HL-60 (cell line): Measurements from ENCODE around the gene SPATS2.
A peak's percentile ranks its signal among the peaks of the same experiment; 100 is the strongest.

Experiments used
- DNase-seq, 2 experiments: peaks; one replicate each; pipeline ENCODE4 v3.0.0-alpha.2; 2010 to 2020; ENCODE audit warnings: low read depth in 1 of 2, low spot score in 1 of 2
- H3K27ac ChIP-seq: fragments of 250-450 bp; sonication (Bioruptor Pico); replicated peaks from 2 replicates; pipeline ENCODE4 v1.5.1; 2020; ENCODE audit warnings: mild to moderate bottlenecking, moderate library complexity
- H3K27me3 ChIP-seq: fragments of 250-450 bp; sonication (Bioruptor Pico); 2 replicates; pipeline ENCODE4 v1.5.1; 2021; ENCODE audit warnings: mild to moderate bottlenecking, moderate library complexity; ENCODE audit not compliant: insufficient read depth, poor library complexity, severe bottlenecking
- H3K4me3 ChIP-seq: replicated peaks from 2 replicates; pipeline ENCODE4 v1.5.1; 2011; ENCODE audit warnings: mild to moderate bottlenecking, control low read depth, low read length; ENCODE audit not compliant: insufficient read depth
- CTCF ChIP-seq: IDR thresholded peaks from one replicate; pipeline ENCODE4 v1.5.1; 2011; ENCODE audit warnings: low read length, control low read depth, inconsistent platforms; ENCODE audit not compliant: insufficient read depth
- GABPA ChIP-seq: IDR thresholded peaks from 2 replicates; pipeline ENCODE4 v1.6.1; 2012; ENCODE audit warnings: low read depth
- POLR2AphosphoS5 ChIP-seq: IDR thresholded peaks from 2 replicates; pipeline ENCODE4 v1.6.1; 2012; ENCODE audit warnings: low read depth
- REST ChIP-seq: IDR thresholded peaks from 2 replicates; pipeline ENCODE4 v1.6.1; 2012; ENCODE audit warnings: low read depth; ENCODE audit not compliant: insufficient replicate concordance
- SPI1 ChIP-seq: IDR thresholded peaks from 2 replicates; pipeline ENCODE4 v1.6.1; 2012; ENCODE audit warnings: low read depth, mild to moderate bottlenecking, borderline replicate concordance

SPATS2 gene

GRCh38 chr12:49323524-49324097, 43.7 kb upstream of the SPATS2 start:
- no peak for DNase-seq
- Histone ChIP-seq H3K27ac (peak overlapping the region; percentile 72), H3K4me3 (peak overlapping the region; percentile 94), H3K27me3 (no peaks in the 10 kb centered on the region)
- no peak for TF ChIP-seq CTCF
- TF ChIP-seq SPI1, result no peak
- no peak for TF ChIP-seq POLR2AphosphoS5
- TF ChIP-seq GABPA, result no peak
- no peak for TF ChIP-seq REST

GRCh38 chr12:49325606-49326005, 41.7 kb upstream of the SPATS2 start:
- no peak overlapping the region for H3K27ac ChIP-seq
- DNase-seq, result no peak
- no peaks in the 10 kb centered on the region for H3K27me3 ChIP-seq
- TF ChIP-seq CTCF (no peak), SPI1 (no peak), POLR2AphosphoS5 (no peak), REST (no peak), GABPA (no peak)
- no peak overlapping the region for H3K4me3 ChIP-seq

GRCh38 chr12:49327368-49327767, 39.9 kb upstream of the SPATS2 start:
- no peak for DNase-seq
- TF ChIP-seq CTCF, result no peak
- TF ChIP-seq REST, result no peak
- TF ChIP-seq SPI1, result no peak
- no peak for TF ChIP-seq GABPA
- no peak for TF ChIP-seq POLR2AphosphoS5

More at GRCh38 chr12:49327368-49327767, 39.9 kb upstream of the SPATS2 start:
- Histone ChIP-seq H3K4me3 (no peak overlapping the region), H3K27me3 (no peaks in the 10 kb centered on the region), H3K27ac (no peak overlapping the region)
